NCI-H82 treated with DMSO at 0.1 percent for 48 hours (cell line): Measurements from ENCODE around the gene ACAN.

Experiments used
- DNase-seq: peaks from one replicate; lab custom pipeline; 2025; ENCODE audit not compliant: unreplicated experiment; lab: John Stamatoyannopoulos, UW

ACAN gene

DNA sequence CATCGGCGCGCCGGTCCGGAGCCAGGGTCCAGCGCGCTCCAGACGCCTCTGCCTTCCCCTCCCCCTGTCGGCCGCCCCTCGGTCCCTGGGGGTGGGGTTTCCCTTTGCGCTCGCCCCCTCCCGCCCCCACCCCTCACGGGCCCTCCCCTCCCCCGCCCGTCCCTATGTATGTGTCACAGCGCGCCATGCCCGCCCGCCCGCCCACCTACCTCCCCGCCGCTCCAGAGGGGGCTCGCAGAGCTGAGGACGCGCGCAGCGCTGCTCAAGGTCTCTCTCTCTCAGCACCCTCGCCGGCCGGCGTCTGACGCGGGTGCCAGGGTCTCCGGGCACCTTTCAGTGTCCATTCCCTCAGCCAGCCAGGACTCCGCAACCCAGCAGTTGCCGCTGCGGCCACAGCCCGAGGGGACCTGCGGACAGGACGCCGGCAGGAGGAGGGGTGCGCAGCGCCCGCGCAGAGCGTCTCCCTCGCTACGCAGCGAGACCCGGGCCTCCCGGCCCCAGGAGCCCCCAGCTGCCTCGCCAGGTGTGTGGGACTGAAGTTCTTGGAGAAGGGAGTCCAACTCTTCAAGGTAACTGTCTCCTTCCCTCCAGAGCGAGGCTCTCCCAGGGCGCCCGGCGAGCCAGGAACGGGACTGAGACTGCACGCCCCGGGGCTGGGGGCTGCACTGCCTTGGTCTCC is at the start of gene ACAN:
ACAN (plus strand) TSS at position 196 of the 679 bp plus-strand sequence. CDS start 32,771 bp downstream, outside the sequence.
- no peak for DNase-seq

DNA sequence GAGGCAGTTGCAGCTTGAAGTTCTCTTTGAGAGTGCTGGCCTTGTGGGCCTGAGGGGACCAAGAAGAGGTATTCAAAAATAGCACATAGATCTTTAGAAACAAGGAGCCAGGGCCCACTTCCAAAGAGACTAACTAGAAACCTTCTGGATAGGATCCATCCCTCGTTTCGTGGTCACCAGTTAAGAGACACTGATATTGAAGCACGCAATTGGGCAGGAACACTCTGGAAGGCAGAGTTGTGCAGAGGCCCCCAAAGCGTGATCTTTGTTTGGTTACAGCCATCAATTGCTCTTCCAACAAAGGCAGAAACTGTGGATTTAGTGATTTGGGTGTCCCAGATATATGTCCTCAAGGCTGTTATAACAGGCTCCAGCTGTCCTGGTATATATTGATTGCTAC is 46.7 kb upstream of the ACAN start:
- no peak for DNase-seq

DNA sequence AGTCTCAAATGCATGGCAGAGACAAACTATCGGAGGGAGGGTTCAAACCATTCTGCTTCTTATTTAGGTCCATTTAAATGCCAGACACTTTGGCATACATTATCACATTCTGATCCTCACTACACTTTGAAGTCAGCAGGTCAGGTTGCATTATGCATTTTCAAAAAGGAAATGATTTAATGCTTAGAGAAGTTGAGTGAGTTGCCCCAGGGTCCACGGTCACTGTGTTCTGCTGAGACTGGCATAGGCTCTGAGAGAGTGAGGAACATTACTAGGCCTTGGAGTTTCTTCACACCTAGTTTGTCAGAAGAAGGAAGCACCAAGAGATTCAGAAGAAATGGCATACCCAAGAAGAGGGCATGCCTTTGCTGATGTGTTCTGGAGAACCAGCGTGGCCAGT is 46.3 kb upstream of the ACAN start:
- no peak for DNase-seq

DNA sequence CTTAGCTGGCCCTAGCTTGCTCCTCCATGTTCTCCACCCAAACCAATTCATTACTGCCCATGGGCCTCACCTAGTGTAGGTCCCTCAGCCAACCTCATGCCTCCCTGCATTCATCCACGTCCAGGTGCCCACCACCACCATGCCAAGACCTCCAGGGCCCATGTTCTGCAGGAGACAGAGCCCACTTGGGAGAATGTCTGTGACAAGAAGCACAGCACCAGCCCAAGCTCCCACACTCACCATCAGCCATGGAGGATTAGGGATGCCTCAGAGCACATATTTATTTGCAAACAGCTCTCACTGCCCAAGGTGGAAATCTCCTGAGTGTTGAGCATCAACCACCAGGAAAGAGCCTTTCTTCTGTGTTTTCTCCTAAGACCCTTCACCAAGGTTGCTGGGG is 43.4 kb upstream of the ACAN start:
- DNase-seq: no peak

DNA sequence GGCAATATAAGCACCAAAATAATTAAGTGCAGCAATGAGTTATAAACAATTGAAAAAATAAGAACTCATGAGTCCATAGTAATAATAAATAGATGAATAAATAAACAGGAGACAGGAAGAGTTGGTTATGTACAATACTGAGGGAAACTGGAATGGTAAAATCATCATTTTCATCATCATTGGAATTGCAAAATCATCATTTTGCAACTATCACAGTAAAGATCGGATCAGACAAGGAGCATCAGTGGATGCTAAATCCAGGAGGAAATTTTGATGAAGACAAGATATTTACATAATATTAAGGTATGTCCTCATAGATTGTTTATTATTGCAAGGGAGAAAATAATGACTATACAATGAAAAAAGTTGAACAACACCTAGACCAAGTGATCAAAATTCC is 38.8 kb upstream of the ACAN start:
- DNase-seq: no peak

DNA sequence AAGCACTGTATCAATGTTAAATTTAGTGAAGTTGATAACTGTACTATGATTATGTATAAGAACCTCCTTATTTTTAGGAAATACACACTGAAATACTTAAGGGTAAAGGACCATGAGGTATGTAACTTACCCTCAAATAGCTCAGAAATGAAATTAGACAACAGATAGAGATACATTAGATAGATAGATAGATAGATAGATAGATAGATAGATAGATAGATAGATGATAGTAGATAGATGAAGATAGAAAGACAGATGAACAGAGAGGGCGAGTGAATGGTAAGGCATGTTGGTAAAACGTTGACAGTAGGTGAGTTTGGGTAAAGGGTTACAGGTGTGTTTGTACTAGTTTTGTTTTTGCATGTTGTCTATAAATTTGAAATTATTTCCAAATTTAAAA is 38.0 kb upstream of the ACAN start:
- no peak for DNase-seq

DNA sequence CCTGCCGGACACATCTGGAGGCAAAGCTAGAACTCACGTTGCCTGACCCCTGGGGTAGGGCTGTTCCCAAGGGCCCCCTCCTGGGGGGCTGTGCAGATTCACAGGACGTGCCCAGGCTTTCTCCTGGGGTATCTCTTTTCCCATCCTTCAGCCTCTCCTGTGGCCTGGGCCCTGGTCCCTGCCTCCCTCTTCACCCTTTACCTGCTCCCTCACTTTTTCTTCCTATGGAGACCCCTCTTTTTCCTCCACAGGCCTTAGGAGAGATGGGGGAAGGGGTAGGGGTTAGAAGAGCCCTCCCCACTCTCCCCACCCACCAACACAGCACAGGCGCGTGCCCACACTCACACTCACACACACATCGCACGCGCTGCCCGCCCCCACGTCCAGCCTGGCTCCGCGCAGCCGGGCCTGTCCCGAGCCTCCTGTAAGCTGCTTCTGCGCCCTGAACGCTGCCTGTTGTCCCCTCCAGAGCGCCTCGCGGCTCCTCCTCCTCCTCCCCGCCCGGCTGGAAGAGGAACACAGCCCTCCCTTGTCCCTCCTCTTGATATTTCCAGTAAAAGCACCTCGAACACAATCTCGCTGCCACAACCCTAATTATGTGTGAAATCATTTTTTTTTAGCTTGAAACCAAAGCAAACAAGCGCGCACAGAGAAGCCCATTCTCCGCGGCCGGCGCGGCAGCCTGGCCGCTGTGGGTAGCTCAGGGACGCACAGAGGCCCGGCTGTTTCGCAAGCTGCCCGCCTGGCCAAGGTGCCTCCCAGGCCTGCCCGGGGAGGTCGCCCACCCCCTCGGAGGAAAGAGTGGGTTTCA is 33.9 kb upstream of the ACAN start:
- no peak for DNase-seq

DNA sequence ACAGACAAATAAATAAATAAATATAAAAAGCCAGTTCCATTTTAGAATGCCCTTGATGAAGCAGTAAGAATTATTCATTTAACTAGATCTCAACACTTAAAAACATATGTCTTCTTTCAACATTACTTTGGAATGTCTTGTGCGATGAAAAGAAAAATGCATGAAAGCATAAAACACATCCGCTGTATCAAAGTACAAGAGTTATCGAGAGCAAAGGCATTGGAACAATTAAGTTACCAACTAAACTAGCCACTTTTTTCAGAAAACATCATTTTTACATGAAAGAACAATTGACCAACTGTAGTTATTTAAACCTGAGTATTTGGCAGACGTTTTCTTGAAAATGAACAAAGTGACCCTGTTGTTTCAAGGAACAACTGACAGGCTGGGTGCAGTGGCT is 27.5 kb upstream of the ACAN start:
- no peak for DNase-seq

DNA sequence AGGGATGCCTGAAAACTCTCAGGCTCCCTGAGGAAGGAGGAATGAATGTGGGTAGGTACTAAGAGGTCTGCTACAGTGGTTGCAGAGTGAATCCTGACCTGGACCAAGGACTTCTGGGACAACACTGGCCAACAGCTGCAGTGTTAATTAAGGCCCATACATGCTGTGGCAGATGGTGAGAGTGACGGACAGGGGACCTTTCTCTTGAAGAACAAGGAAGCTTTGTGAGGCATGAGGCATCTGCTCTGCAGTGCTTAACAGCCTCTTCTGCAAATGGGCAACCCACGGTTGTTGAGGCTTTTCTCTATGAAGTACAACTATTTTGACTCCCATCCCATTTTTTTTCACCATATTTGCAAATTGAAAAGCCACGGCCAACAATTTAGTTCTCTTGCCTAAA is 26.6 kb upstream of the ACAN start:
- DNase-seq: no peak

DNA sequence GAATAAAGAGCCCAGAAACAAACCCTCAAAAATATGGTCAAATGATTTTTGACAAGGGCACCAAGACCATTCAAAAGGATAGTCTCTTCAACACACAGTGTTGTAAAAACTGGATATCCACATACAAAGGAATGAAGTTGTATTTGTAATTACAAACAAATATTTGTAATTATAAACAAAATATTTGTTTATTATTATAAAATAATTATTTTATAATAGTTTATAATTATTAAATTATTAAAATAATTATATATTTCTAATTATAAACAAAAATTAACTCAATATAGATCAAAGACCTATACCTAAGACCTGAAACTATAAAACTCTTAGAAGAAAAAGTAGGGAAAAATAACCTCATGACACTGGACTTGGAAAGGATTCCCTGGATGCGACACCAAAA is 23.3 kb upstream of the ACAN start:
- no peak for DNase-seq

DNA sequence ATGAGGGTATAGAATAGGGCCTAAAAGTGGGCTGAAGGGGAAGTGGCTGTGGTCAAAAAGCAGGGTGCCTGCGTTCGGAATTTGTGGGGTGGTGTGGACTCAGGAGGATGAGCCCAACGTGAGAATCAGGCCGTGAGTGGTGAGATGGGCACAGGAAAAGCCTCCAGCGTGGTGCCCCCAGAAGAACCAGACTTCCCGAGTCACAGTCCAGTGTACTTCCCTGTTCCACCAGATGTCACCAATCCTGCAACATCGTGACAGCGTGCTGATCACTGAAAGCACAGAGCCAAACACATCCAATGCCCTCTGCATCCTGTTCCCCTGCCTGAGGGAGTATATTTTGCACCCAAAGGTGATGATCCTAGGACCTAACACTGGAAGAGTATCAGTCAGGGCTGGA is 20.8 kb upstream of the ACAN start:
- DNase-seq: no peak

DNA sequence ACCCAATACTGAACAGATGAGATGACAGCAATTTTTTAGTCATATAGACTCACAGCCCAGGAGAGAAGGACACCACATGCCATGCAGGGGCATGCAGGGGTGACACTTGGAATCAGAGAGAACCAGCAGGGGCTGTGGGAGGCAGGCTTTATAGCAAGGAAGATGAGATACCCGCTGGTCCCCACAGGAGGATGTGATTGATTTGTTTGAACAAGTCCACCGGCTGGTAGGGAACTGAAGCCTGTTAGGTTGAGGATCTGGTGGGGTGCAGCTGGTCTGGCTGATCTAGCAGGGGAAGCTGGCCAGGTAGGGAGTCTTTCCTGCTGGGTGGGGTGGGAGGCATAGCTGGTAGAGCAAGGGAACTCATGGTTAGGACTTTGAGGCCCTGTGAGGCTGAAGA is 18.0 kb upstream of the ACAN start:
- no peak for DNase-seq

DNA sequence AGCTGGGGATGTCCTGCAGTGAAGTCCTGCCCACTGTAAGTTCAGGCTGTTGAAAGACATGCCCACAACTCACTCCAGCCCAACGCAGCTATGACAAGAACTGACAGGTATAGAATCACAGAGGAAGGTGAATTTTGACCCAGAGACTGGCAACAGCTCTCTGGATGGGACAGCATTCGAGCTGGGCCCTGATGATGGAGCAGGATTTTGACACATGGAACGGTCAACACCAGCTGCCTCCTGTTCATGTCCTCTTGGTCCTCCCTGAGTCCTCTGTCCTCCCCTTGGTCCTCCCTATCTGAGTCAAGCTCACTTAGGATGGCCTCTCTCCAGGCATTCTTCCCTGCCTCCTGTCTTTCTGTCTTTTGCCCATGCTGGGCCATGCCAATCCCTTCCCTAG is 15.2 kb upstream of the ACAN start:
- no peak for DNase-seq

DNA sequence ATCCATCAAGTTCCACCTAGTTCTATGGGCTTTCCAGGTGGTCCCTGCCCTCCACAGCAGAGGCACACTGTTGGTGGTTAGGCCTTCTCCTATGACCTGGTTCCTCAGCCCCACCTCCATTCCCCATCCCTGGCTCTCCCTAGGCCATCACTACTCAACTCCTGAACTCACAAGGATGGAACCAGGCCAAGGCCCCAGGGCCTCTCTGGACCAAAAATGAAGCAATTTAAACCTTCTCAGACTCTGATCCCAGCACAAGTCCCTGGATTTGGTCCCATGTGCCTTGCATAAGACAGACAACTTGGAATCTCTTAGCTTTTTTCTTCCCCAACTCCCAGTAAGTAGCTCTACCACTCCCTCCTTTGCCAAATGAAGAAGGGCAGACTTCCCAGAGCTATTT is 14.4 kb upstream of the ACAN start:
- DNase-seq: no peak

DNA sequence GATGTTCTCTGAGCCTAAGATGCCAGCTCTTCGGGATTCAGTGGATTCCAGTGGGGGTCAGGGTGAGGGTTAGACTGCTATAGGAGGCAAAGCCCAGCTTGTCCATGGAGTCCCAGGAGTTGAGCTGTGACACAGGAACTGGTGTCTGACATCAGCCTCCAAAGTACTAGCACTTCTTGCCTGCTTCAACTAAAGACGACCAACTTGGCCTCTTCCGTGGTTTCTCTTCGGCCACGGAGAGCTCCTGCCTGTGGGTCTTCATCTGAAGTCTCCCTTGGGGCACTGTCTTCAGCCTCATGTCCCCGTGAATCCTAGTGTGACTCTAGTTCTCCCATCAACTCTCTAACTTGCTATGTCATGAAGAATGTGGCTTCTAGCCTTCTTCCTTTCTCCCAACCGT is 12.8 kb upstream of the ACAN start:
- no peak for DNase-seq

DNA sequence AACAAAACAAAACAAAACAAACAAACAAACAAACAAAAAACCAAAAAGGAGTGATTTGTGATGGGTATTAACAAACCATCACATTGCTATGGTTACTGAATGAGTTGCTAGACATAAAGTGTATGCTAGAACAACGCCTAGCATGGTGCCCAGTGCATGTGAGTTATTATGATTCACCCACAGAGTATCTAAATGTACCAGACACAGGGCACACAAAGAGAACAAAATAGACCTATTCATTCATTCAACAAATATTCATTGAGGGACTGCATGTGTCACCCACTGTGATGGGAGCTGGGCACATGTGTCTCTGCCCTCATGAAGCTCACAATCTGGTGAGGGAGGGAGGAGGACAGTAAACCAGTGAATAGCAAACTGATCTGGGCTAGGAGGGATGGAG is 11.6 kb upstream of the ACAN start:
- DNase-seq: no peak

DNA sequence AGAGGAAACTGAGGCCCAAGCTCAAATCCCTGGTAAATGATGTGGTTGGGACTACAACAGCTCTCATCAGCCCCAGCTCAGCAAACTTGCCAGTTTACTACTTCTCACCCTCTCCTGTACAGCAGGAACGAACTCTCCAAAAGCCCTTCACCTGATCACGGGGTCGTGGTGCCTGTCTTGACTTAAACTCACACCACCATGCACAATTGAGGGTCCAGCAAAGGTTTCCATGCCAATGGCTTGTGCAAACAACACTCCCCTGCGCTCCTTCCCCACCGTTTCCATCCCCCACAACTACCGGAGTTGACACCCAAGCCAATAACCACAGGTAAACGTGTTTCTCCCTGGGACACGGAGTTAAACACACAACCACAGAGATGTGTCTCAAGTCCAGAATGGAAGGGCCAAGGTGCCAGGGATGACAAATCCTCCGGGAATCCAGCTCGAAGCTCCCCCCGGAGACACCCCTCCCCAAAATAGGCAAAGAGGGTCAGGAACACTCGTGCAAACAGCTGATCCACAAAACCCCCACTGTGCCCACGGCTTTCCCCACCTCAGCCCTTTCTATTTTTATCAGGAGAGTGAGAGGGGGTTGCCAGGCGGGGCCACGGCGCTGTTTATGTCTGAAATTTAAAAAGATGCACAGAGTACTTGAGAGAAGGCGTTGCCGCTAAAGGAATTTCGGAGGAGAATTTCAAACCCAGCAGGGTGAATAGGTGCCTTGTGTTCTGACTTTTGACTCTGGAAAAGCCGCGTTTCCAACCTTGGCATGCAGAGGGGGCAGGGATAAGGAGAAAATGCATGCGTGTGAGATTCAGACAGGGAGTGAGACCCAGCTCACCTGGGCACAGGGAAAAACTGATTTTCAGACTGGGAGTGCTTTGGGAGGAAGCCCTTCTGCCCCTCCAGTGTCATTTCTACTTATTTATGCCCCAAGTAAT is 10.6 kb upstream of the ACAN start:
- no peak for DNase-seq

DNA sequence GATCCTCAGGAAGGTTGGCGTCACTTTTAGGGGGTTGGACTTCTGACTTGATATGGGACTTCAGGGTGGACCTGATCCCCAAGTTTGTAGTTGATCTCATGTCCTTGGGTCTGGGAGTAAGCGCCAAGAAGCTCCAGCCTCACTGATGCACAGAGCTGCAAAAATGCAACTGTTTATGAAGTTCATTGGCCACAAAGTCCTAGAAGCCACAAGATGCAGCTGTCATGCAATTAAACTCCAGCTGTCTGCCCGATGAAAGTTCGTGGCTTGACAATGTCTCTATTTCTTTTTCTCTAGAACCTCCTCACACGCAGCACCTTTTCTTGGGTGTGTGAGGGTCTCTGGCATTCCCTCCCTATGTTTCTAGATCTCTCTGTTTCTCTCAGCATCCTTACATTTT is 9.2 kb upstream of the ACAN start:
- DNase-seq: no peak

DNA sequence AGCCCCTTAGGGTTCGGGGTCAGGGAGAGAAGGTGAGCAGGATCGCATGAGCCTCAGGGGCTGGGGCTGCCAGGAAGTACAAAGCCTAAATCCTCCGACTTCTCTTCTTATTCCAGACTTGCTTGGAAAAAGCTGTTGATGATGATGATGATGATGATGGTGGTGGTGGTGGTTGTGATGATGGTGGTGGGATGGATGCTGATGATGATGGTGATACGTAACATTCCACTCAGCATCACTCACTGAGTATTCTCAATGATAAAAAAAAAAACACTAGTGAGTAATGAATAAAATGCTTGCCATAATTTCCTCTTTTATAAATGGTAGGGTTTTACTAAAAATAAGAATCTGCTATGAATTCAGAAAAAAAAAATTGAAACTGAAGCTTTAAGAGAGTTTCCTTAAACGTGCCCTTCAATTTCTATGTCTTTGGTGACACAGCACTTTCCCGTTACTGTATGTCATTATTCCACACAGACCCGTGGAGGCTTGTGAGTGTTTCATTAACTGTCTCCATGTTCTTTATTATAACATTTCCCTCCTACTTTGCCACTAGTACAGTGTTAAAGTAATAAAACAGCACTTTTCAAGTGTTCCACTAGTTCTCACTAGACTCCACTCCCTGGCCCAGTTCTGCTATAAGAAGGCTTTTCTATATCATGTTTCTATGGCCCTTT is 5.4 kb upstream of the ACAN start:
- DNase-seq: no peak

DNA sequence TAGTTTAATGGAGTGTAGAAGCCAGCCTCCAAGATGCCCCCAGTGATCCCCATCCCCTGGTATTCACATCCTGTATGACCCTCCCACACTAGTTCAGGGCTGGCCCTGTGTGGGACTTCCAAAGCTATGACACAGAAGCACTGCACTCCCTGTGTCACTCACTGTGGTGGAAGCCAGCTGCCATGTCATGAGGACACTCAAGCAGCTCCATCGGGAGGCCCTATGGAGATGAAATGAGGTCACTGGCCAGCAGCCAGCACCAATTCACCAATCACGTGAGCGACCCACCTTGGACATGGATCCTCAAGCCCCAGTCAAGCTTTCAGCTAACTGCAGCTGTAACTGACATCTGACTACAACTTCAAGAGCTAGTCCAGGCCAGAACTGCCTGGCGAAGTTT is 3.9 kb upstream of the ACAN start:
- no peak for DNase-seq

DNA sequence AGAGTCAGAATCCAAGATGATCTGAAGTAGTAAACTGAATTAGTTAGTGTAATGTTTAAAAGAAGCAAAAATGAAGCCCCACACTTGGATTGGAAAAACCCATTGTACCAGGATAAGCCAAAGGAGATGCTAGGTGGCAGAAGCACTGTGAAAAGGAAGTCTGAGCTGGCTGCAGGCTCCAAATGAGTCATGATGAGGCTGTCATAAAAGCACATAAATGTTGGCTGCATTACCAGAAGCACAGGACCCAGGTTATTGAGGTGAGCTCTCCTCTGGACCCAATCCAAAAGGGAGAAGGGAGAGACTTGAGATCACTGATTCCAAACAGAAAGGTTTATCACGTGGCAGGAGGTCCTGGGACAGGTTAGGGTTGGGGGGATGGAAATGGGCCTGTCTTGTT is 3.2 kb upstream of the ACAN start:
- DNase-seq: no peak
